ENCODE measurements around the gene BCDIN3D. TPM values are rescaled to one million over a fixed set of nuclear protein-coding genes. Genes with fewer than 3 reads are reported as not detected.

Gene BCDIN3D
- total and polyA plus RNA-seq, 2 donors (not counting 3 experiments of a cell fraction or from before 2014, with no cell fraction given): 1.8 to 3.1 TPM

GRCh38 chr12:49888461-49889151 is 45.7 kb upstream of the BCDIN3D start:
- H3K27ac ChIP-seq (ENCODE audit: insufficient read depth, low read depth, low read length): no peak overlapping the region
- dilution Hi-C loops (cut with MboI; ENCODE audit: extremely low pct_ligation_motif_present, low sequenced_read_pairs) (no loop called here), intact Hi-C loops (cut with micrococcal nuclease) (no loop called here)
- no peaks in the 10 kb centered on the region for H3K36me3 ChIP-seq (ENCODE audit: control insufficient read depth in 2 of 2, extremely low read depth in 1 of 2, insufficient read depth in 2 of 2, low read length in 2 of 2)
- H3K4me3 ChIP-seq (replicated peaks in 1 of 3; ENCODE audit: insufficient read depth in 1 of 3, low read depth in 1 of 3, low read length in 3 of 3): no peak overlapping the region
- H3K9me3 ChIP-seq (replicated peaks; ENCODE audit: control insufficient read depth, insufficient read depth, low read length): no peaks in the 10 kb centered on the region
- no TSS peak for BruUV-seq (replicated peaks)
- H3K79me2 ChIP-seq (ENCODE audit: control insufficient read depth, insufficient read depth, low read length): no peaks in the 10 kb centered on the region
- H3K4me2 ChIP-seq (ENCODE audit: insufficient read depth, low read length): no peak overlapping the region
- TF ChIP-seq CTCF (IDR thresholded peaks at IDR 0.05; ENCODE audit: extremely low read depth in 1 of 2, insufficient read depth in 1 of 2, low read depth in 1 of 2, low read length in 2 of 2): no peak
- TF ChIP-seq EZH2 (IDR thresholded peaks at IDR 0.05; ENCODE audit: borderline replicate concordance, low read depth, low read length, severe bottlenecking): no peak
- TF ChIP-seq MYC (IDR thresholded peaks at IDR 0.05; ENCODE audit: low read depth, low read length): no peak
- no peak for TF ChIP-seq MAX (IDR thresholded peaks at IDR 0.05; ENCODE audit: insufficient read depth, insufficient read length)
- no peak for TF ChIP-seq FOS (IDR thresholded peaks at IDR 0.05; ENCODE audit: borderline replicate concordance, insufficient read depth, low read length)
- no peak for TF ChIP-seq JUN (IDR thresholded peaks at IDR 0.05; ENCODE audit: borderline replicate concordance, insufficient read depth, insufficient read length, low read depth)
- no peak for TF ChIP-seq POLR2AphosphoS5 (IDR thresholded peaks at IDR 0.05; ENCODE audit: insufficient read depth, low read depth, low read length)
- TF ChIP-seq POLR2A (IDR thresholded peaks at IDR 0.05; ENCODE audit: low read depth, low read length): no peak
- TF ChIP-seq GATA2 (IDR thresholded peaks at IDR 0.05; ENCODE audit: insufficient read depth, insufficient read length, low read depth, low read length): no peak
- H3K9ac ChIP-seq (replicated peaks; ENCODE audit: extremely low read depth, insufficient read depth, low read length): no peak overlapping the region
- CTCF ChIA-PET: interaction anchor here (0.8 to 2.5 kb wide), 3 partner anchors 10 to 71 kb away, joined by 3 to 8 read pairs (median 3); no protein-coding TSS in a partner anchor
- H3K4me1 ChIP-seq (ENCODE audit: control insufficient read depth, extremely low read depth, insufficient read depth, low read length): no peaks in the 10 kb centered on the region
- no peaks in the 10 kb centered on the region for H4K20me1 ChIP-seq (replicated peaks; ENCODE audit: control insufficient read depth, extremely low read depth, insufficient read depth, low read length)
- no peak for DNase-seq (ENCODE audit: low read depth, low spot score)
- POLR2A ChIA-PET: no interaction called here
- H3K27me3 ChIP-seq (ENCODE audit: control insufficient read depth in 2 of 2, insufficient read depth in 2 of 2, low read length in 2 of 2): peaks cover 4 to 17% of the 10 kb centered on the region in 2 experiments
- no peaks in the 10 kb centered on the region for H3K9me1 ChIP-seq (replicated peaks; ENCODE audit: control insufficient read depth, extremely low read depth, insufficient read depth, low read length)
- no peak overlapping the region for H2AFZ ChIP-seq (ENCODE audit: low read depth, low read length)
- no peak for FAIRE-seq
